ENCODE measurements around the gene ADGB. TPM values are rescaled to one million over a fixed set of nuclear protein-coding genes. Genes with fewer than 3 reads are reported as not detected.
"Not testable (repeated sequence)": the region's sequence is repeated elsewhere in the genome, so short reads cannot be mapped to it uniquely, and the experiment has no call there.

The ADGB gene
- total RNA-seq (2014; rRNA removed; shearing (Covaris generic); ENCODE audit: low replicate concordance), result not detected in 2 replicates

GRCh38 chr6:146598772-146599405, at the start of gene ADGB:
Gene ADGB (plus strand): TSS chr6:146598972. CDS start chr6:146599041, 69 bp downstream.
- in situ Hi-C loops (cut with HindIII; ENCODE audit: low pct_unique_long_range_greater_than_20kb, low sequenced_read_pairs), result no loop called here

GRCh38 chr6:146550911-146551310, 47.9 kb upstream of the ADGB start:
- in situ Hi-C loops (cut with HindIII; ENCODE audit: low pct_unique_long_range_greater_than_20kb, low sequenced_read_pairs), result no loop called here
- DNase-seq (ENCODE audit: low read depth), result no peak

More at GRCh38 chr6:146598772-146599405, at the start of gene ADGB:
- DNase-seq (ENCODE audit: low read depth), result no peak

- DNase-seq (ENCODE audit: low read depth), result no peak
- in situ Hi-C loops (cut with HindIII; ENCODE audit: low pct_unique_long_range_greater_than_20kb, low sequenced_read_pairs), result no loop called here
Measured at GRCh38 chr6:146551545-146551944, 47.2 kb upstream of the ADGB start.

GRCh38 chr6:146553377-146554135, 45.2 kb upstream of the ADGB start:
- in situ Hi-C loops (cut with HindIII; ENCODE audit: low pct_unique_long_range_greater_than_20kb, low sequenced_read_pairs), result no loop called here

GRCh38 chr6:146560607-146561006, 38.2 kb upstream of the ADGB start:
- in situ Hi-C loops (cut with HindIII; ENCODE audit: low pct_unique_long_range_greater_than_20kb, low sequenced_read_pairs), result no loop called here
- DNase-seq (ENCODE audit: low read depth), result no peak

More at GRCh38 chr6:146553377-146554135, 45.2 kb upstream of the ADGB start:
- DNase-seq (ENCODE audit: low read depth), result no peak

GRCh38 chr6:146566661-146567060, 32.1 kb upstream of the ADGB start:
- DNase-seq (ENCODE audit: low read depth); in situ Hi-C loops (cut with HindIII; ENCODE audit: low pct_unique_long_range_greater_than_20kb, low sequenced_read_pairs): not testable (repeated sequence)

- DNase-seq (ENCODE audit: low read depth), result not testable (repeated sequence)
Measured at GRCh38 chr6:146568619-146569018, 30.2 kb upstream of the ADGB start.

GRCh38 chr6:146574211-146574610, 24.6 kb upstream of the ADGB start:
- in situ Hi-C loops (cut with HindIII; ENCODE audit: low pct_unique_long_range_greater_than_20kb, low sequenced_read_pairs), result no loop called here
- DNase-seq (ENCODE audit: low read depth), result no peak

More at GRCh38 chr6:146568619-146569018, 30.2 kb upstream of the ADGB start:
- in situ Hi-C loops (cut with HindIII; ENCODE audit: low pct_unique_long_range_greater_than_20kb, low sequenced_read_pairs), result not testable (repeated sequence)

- no peak for DNase-seq (ENCODE audit: low read depth)
- in situ Hi-C loops (cut with HindIII; ENCODE audit: low pct_unique_long_range_greater_than_20kb, low sequenced_read_pairs), result no loop called here
Measured at GRCh38 chr6:146578054-146578453, 20.7 kb upstream of the ADGB start.

GRCh38 chr6:146581968-146582367, 16.8 kb upstream of the ADGB start:
- in situ Hi-C loops (cut with HindIII; ENCODE audit: low pct_unique_long_range_greater_than_20kb, low sequenced_read_pairs), result no loop called here
- no peak for DNase-seq (ENCODE audit: low read depth)

GRCh38 chr6:146582857-146583256, 15.9 kb upstream of the ADGB start:
- DNase-seq (ENCODE audit: low read depth), result no peak
- in situ Hi-C loops (cut with HindIII; ENCODE audit: low pct_unique_long_range_greater_than_20kb, low sequenced_read_pairs), result no loop called here

GRCh38 chr6:146583966-146584365, 14.8 kb upstream of the ADGB start:
- in situ Hi-C loops (cut with HindIII; ENCODE audit: low pct_unique_long_range_greater_than_20kb, low sequenced_read_pairs), result no loop called here
- no peak for DNase-seq (ENCODE audit: low read depth)

GRCh38 chr6:146587459-146587858, 11.3 kb upstream of the ADGB start:
- DNase-seq (ENCODE audit: low read depth), result no peak
- in situ Hi-C loops (cut with HindIII; ENCODE audit: low pct_unique_long_range_greater_than_20kb, low sequenced_read_pairs), result no loop called here

- in situ Hi-C loops (cut with HindIII; ENCODE audit: low pct_unique_long_range_greater_than_20kb, low sequenced_read_pairs), result no loop called here
- no peak for DNase-seq (ENCODE audit: low read depth)
Measured at GRCh38 chr6:146590492-146590891, 8.3 kb upstream of the ADGB start.

GRCh38 chr6:146592451-146592850, 6.3 kb upstream of the ADGB start:
- in situ Hi-C loops (cut with HindIII; ENCODE audit: low pct_unique_long_range_greater_than_20kb, low sequenced_read_pairs), result no loop called here
- no peak for DNase-seq (ENCODE audit: low read depth)

- in situ Hi-C loops (cut with HindIII; ENCODE audit: low pct_unique_long_range_greater_than_20kb, low sequenced_read_pairs), result no loop called here
- no peak for DNase-seq (ENCODE audit: low read depth)
Measured at GRCh38 chr6:146593986-146594385, 4.8 kb upstream of the ADGB start.

GRCh38 chr6:146594495-146594894, 4.3 kb upstream of the ADGB start:
- in situ Hi-C loops (cut with HindIII; ENCODE audit: low pct_unique_long_range_greater_than_20kb, low sequenced_read_pairs), result no loop called here

GRCh38 chr6:146595972-146596731, 2.6 kb upstream of the ADGB start:
- in situ Hi-C loops (cut with HindIII; ENCODE audit: low pct_unique_long_range_greater_than_20kb, low sequenced_read_pairs), result no loop called here
- no peak for DNase-seq (ENCODE audit: low read depth)

More at GRCh38 chr6:146594495-146594894, 4.3 kb upstream of the ADGB start:
- no peak for DNase-seq (ENCODE audit: low read depth)

GRCh38 chr6:146601352-146601751, 2.6 kb downstream of the ADGB start:
- in situ Hi-C loops (cut with HindIII; ENCODE audit: low pct_unique_long_range_greater_than_20kb, low sequenced_read_pairs), result no loop called here
- no peak for DNase-seq (ENCODE audit: low read depth)
